22Rv1 (cell line): ENCODE results near the gene AKIP1.

Source experiments
- ZFX ChIP-seq: fragments of 450-650 bp; IDR thresholded peaks from 2 replicates; pipeline ENCODE4 v1.6.1; 2017; ENCODE audit warnings: antibody characterized with exemption, borderline replicate concordance
- TF ChIP-seq, protein P1 (sequence below): fragments of 450-650 bp; IDR thresholded peaks from 2 replicates; pipeline ENCODE4 v1.5.1; 2017; ENCODE audit warnings: mild to moderate bottlenecking

DNA sequence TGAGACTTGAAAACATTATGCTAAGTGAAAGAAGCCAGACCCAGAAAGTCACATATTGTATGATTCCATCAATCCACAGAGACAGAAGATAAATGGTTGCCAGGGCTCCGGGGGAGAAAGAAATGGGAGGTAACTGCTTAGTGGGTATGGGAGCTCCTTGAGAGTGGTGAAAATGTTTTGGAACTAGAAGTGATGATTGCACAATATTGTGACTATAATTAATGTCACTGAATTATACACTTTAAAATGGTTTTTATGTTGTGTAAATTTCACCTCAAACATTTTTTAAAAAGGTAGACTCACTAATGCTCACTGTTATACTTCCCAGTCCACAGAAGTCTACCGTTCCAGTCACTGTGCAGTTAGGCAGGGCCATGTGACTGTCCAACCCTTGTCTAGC is 32.2 kb upstream of the AKIP1 start:
- TF ChIP-seq, protein P1, sequence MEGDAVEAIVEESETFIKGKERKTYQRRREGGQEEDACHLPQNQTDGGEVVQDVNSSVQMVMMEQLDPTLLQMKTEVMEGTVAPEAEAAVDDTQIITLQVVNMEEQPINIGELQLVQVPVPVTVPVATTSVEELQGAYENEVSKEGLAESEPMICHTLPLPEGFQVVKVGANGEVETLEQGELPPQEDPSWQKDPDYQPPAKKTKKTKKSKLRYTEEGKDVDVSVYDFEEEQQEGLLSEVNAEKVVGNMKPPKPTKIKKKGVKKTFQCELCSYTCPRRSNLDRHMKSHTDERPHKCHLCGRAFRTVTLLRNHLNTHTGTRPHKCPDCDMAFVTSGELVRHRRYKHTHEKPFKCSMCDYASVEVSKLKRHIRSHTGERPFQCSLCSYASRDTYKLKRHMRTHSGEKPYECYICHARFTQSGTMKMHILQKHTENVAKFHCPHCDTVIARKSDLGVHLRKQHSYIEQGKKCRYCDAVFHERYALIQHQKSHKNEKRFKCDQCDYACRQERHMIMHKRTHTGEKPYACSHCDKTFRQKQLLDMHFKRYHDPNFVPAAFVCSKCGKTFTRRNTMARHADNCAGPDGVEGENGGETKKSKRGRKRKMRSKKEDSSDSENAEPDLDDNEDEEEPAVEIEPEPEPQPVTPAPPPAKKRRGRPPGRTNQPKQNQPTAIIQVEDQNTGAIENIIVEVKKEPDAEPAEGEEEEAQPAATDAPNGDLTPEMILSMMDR: no peak
- TF ChIP-seq ZFX: no peak
